Muscle of leg (tissue), 9 donors: Measurements from ENCODE around the gene LAG3. TPM values are rescaled to one million over a fixed set of nuclear protein-coding genes. Genes with fewer than 3 reads are reported as not detected.

ENCODE experiments used
- polyA plus RNA-seq, 8 donors: library from polyadenylated mRNA; unstranded; fragments of 120-200 nt; gene quantifications; one replicate each; pipeline versions ENCODE4 v1.2.1 to v1.2.3, GENCODE V29; 2013; ENCODE audit warnings: inconsistent platforms in 1 of 8, low replicate concordance in 1 of 8; ENCODE audit not compliant: insufficient read length in 8 of 8, insufficient read depth in 1 of 8
- total RNA-seq: library from RNA; stranded (reverse); fragments of 120-200 nt; gene quantifications from one replicate; pipeline ENCODE4 v1.2.4, GENCODE V29; 2013

The LAG3 gene
- total and polyA plus RNA-seq, 9 donors, result 0.18 to 1.2 (median 0.67) TPM

Other genes starting within 250 kb of the LAG3 start
- 4,312 TPM for gene GAPDH, start 238.0 kb upstream of the LAG3 start, total RNA-seq
- gene GAPDH, start 238.0 kb upstream of the LAG3 start, polyA plus RNA-seq, result 1,000 to 10,000 TPM; 2,917 to 5,100 (median 3,934) TPM
- gene IFFO1, start 216.5 kb upstream of the LAG3 start, total RNA-seq, result 20.1 TPM
- gene IFFO1, start 216.5 kb upstream of the LAG3 start, polyA plus RNA-seq, result 10 to 100 TPM; 26.2 to 40.4 (median 34.7) TPM
- gene NOP2, start 204.2 kb upstream of the LAG3 start, total RNA-seq, result 23.1 TPM
- 10 to 100 TPM; 19.2 to 33.1 (median 26.1) TPM for gene NOP2, start 204.2 kb upstream of the LAG3 start, polyA plus RNA-seq
- 142 TPM for gene CHD4, start 165.1 kb upstream of the LAG3 start, total RNA-seq
- gene CHD4, start 165.1 kb upstream of the LAG3 start, polyA plus RNA-seq, result 100 to 1,000 TPM; 138 to 193 (median 174) TPM
- 0.58 TPM for gene LPAR5, start 136.6 kb upstream of the LAG3 start, total RNA-seq
- gene LPAR5, start 136.6 kb upstream of the LAG3 start, polyA plus RNA-seq, result 1 to 10 TPM; 1.0 to 2.9 (median 1.6) TPM
- gene ACRBP, start 125.1 kb upstream of the LAG3 start, total RNA-seq, result 1.4 TPM
- 1 to 10 TPM; 1.7 to 4.3 (median 2.3) TPM for gene ACRBP, start 125.1 kb upstream of the LAG3 start, polyA plus RNA-seq
- gene ING4, start 109.4 kb upstream of the LAG3 start, total RNA-seq, result 59.5 TPM
- gene ING4, start 109.4 kb upstream of the LAG3 start, polyA plus RNA-seq, result 10 to 100 TPM; 45.9 to 59.9 (median 54.3) TPM
- 18.2 TPM for gene ZNF384, start 83.1 kb upstream of the LAG3 start, total RNA-seq
- gene ZNF384, start 83.1 kb upstream of the LAG3 start, polyA plus RNA-seq, result 10 to 100 TPM; 36.9 to 57.9 (median 49.7) TPM
- gene PIANP, start 71.7 kb upstream of the LAG3 start, total RNA-seq, result 0.49 TPM
- 1 to 10 TPM; 2.4 to 8.4 (median 5.6) TPM for gene PIANP, start 71.7 kb upstream of the LAG3 start, polyA plus RNA-seq
- gene COPS7A, start 48.5 kb upstream of the LAG3 start, total RNA-seq, result 53.6 TPM
- 10 to 100 TPM; 59.0 to 68.7 (median 64.7) TPM for gene COPS7A, start 48.5 kb upstream of the LAG3 start, polyA plus RNA-seq
- gene MLF2, start 19.4 kb upstream of the LAG3 start, total RNA-seq, result 88.2 TPM
- 100 to 1,000 TPM; 122 to 161 (median 148) TPM for gene MLF2, start 19.4 kb upstream of the LAG3 start, polyA plus RNA-seq
- 87.5 TPM for gene PTMS, start 6.2 kb upstream of the LAG3 start, total RNA-seq
- 100 to 1,000 TPM; 362 to 529 (median 482) TPM for gene PTMS, start 6.2 kb upstream of the LAG3 start, polyA plus RNA-seq
- 3.1 TPM for gene CD4, start 17.0 kb downstream of the LAG3 start, total RNA-seq
- 1 to 10 TPM; 5.0 to 9.7 (median 7.0) TPM for gene CD4, start 17.0 kb downstream of the LAG3 start, polyA plus RNA-seq
- 11.3 TPM for gene GPR162, start 49.3 kb downstream of the LAG3 start, total RNA-seq
- gene GPR162, start 49.3 kb downstream of the LAG3 start, polyA plus RNA-seq, result 10 to 100 TPM; 16.3 to 27.3 (median 20.6) TPM
- gene P3H3, start 55.9 kb downstream of the LAG3 start, total RNA-seq, result 23.1 TPM
- 10 to 100 TPM; 33.6 to 70.5 (median 46.5) TPM for gene P3H3, start 55.9 kb downstream of the LAG3 start, polyA plus RNA-seq
- gene GNB3, start 68.4 kb downstream of the LAG3 start, total RNA-seq, result 4.7 TPM
- gene GNB3, start 68.4 kb downstream of the LAG3 start, polyA plus RNA-seq, result 10 to 100 TPM; 12.9 to 41.7 (median 22.8) TPM
- gene CDCA3, start 78.8 kb downstream of the LAG3 start, total RNA-seq, result 14.0 TPM
- 10 to 100 TPM; 16.4 to 27.6 (median 21.3) TPM for gene CDCA3, start 78.8 kb downstream of the LAG3 start, polyA plus RNA-seq
- 60.2 TPM for gene USP5, start 79.6 kb downstream of the LAG3 start, total RNA-seq
- 10 to 100 TPM; 56.2 to 73.9 (median 65.9) TPM for gene USP5, start 79.6 kb downstream of the LAG3 start, polyA plus RNA-seq
- 1,287 TPM for gene TPI1, start 95.0 kb downstream of the LAG3 start, total RNA-seq
- gene TPI1, start 95.0 kb downstream of the LAG3 start, polyA plus RNA-seq, result 1,000 to 10,000 TPM in 1 of 8 donors, 100 to 1,000 TPM in 7; 707 to 1,049 (median 940) TPM
- gene SPSB2, start 100.8 kb downstream of the LAG3 start, total RNA-seq, result 3.2 TPM
- gene SPSB2, start 100.8 kb downstream of the LAG3 start, polyA plus RNA-seq, result 1 to 10 TPM; 3.9 to 8.4 (median 6.8) TPM
- 5.7 TPM for gene LRRC23, start 132.3 kb downstream of the LAG3 start, total RNA-seq
- gene LRRC23, start 132.3 kb downstream of the LAG3 start, polyA plus RNA-seq, result 10 to 100 TPM in 5 of 8 donors, 1 to 10 TPM in 3; 6.8 to 13.7 (median 11.0) TPM
- gene ENO2, start 142.1 kb downstream of the LAG3 start, total RNA-seq, result 4.3 TPM
- gene ENO2, start 142.1 kb downstream of the LAG3 start, polyA plus RNA-seq, result 10 to 100 TPM in 1 of 8 donors, 1 to 10 TPM in 7; 6.4 to 10.2 (median 7.5) TPM
- 11.1 TPM for gene ATN1, start 155.4 kb downstream of the LAG3 start, total RNA-seq
- 100 to 1,000 TPM in 1 of 8 donors, 10 to 100 TPM in 7; 65.4 to 101 (median 90.2) TPM for gene ATN1, start 155.4 kb downstream of the LAG3 start, polyA plus RNA-seq
- not detected for gene RNU7-1, start 171.3 kb downstream of the LAG3 start, total RNA-seq
- not detected for gene RNU7-1, start 171.3 kb downstream of the LAG3 start, polyA plus RNA-seq
- gene C12orf57, start 171.5 kb downstream of the LAG3 start, total RNA-seq, result 350 TPM
- gene C12orf57, start 171.5 kb downstream of the LAG3 start, polyA plus RNA-seq, result 100 to 1,000 TPM; 135 to 200 (median 182) TPM
- 5.8 TPM for gene PTPN6, start 178.8 kb downstream of the LAG3 start, total RNA-seq
- gene PTPN6, start 178.8 kb downstream of the LAG3 start, polyA plus RNA-seq, result 1 to 10 TPM; 4.0 to 8.1 (median 6.0) TPM
- 301 TPM for gene PHB2, start 198.1 kb downstream of the LAG3 start, total RNA-seq
- gene PHB2, start 198.1 kb downstream of the LAG3 start, polyA plus RNA-seq, result 100 to 1,000 TPM; 285 to 322 (median 310) TPM
- gene EMG1, start 198.4 kb downstream of the LAG3 start, total RNA-seq, result 38.0 TPM
- gene EMG1, start 198.4 kb downstream of the LAG3 start, polyA plus RNA-seq, result 10 to 100 TPM; 27.6 to 32.9 (median 30.6) TPM
- gene LPCAT3, start 246.0 kb downstream of the LAG3 start, total RNA-seq, result 7.8 TPM
- gene LPCAT3, start 246.0 kb downstream of the LAG3 start, polyA plus RNA-seq, result 10 to 100 TPM; 15.9 to 23.2 (median 19.1) TPM